ENCODE measurements around the gene STARD10.
A peak's percentile ranks its signal among the peaks of the same experiment; 100 is the strongest.

Gene STARD10

GRCh38 chr11:72778535-72779494, 15.0 kb downstream of the STARD10 start:
- no peak for DNase-seq

DNA sequence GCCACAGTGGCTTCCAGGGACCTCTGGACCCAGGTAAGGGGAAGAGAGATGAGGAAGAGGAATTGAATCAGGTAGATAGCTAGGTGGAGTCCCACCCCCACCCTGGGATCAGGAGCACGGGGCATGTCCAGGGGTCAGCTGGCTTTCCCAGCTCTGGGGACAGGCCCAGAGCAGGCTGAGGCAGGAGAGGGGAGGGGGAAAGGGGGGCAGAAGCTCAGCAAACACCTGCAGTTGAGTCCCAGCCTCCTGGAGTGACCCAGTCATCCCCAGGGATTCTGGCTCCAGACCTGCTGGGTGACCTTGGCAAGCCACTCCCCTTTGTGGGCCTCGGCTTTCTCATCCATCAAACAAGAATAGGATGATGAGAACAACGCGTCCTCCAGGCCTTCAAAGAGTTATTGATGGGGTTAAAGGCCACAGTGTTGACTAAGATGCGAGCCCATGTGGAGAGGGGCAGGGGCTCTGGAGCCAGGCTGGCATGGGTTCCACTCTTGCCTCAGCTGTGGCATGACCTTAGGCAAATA, 16.0 kb downstream of the STARD10 start:
- DNase-seq: no peak

GRCh38 chr11:72776844-72777754, 16.7 kb downstream of the STARD10 start:
- DNase-seq: no peak

GRCh38 chr11:72776117-72776843, 17.6 kb downstream of the STARD10 start:
- no peak for DNase-seq

DNA sequence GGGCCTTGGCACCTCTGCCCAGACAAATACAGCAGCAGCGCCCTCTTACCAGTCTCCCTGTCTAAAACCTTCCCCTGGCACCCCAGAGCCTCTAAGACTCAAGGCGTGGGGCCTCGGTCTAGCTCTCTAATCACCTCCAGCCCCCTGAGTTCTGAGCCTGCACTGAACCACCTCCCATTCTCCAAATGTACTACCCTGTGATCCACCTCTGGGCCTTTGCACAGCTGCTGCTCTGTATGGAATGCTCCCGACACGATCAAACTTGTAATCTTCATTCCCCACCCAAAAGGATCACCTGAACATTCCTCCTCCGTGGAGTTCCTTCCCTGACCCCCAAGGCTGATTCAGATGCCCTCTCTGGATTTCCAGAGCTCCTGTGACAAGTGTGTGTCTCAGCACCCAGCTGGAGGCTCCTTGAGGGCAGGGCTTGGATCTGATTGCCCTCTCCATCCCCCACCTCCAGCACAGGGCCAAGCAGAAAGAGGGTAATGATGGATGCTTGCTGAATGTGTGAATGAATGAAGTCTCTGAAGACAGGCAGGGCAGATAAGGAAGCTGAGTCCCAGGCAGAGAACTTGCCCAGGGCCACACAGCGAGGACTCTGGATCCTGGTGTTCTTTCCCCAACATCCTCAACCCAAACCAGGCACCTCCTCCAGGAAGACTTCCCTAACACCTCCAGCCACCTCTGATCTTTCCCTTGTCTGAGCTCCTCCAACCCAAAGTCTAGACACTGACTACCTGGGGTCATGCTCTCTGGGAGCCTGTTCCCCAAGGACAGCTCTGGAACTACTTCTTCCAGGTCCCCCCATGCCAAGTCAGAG, 18.3 kb downstream of the STARD10 start:
- DNase-seq: no peak

- no peak for DNase-seq
Observed at GRCh38 chr11:72774499-72774898, 19.3 kb downstream of the STARD10 start.

- DNase-seq: no peak
Observed at GRCh38 chr11:72773696-72774095, 20.2 kb downstream of the STARD10 start.

GRCh38 chr11:72773291-72773690, 20.6 kb downstream of the STARD10 start:
- no peak for DNase-seq

DNA sequence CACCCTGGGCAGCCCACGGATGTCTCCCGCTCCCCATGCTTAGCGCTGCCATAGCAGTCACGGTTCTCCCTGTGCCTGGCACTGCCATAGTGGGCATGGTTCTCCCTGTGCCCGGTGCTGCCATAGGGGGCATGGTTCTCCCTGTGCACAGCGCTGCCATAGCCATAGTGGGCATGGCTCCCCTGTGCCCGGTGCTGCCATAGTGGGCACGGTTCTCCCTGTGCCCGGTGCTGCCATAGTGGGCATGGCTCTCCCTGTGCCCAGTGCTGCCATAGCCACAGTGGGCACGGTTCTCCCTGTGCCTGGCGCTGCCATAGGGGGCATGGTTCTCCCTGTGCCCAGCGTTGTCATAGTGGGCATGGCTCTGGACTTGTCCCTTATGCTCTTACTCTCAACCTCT, 21.8 kb downstream of the STARD10 start:
- no peak for DNase-seq

GRCh38 chr11:72771507-72771906, 22.3 kb downstream of the STARD10 start:
- no peak for DNase-seq

- no peak for DNase-seq
Observed at GRCh38 chr11:72770799-72771198, 23.0 kb downstream of the STARD10 start.

GRCh38 chr11:72769680-72770079, 24.2 kb downstream of the STARD10 start:
- DNase-seq: no peak

GRCh38 chr11:72768581-72768980, 25.3 kb downstream of the STARD10 start:
- no peak for DNase-seq

DNA sequence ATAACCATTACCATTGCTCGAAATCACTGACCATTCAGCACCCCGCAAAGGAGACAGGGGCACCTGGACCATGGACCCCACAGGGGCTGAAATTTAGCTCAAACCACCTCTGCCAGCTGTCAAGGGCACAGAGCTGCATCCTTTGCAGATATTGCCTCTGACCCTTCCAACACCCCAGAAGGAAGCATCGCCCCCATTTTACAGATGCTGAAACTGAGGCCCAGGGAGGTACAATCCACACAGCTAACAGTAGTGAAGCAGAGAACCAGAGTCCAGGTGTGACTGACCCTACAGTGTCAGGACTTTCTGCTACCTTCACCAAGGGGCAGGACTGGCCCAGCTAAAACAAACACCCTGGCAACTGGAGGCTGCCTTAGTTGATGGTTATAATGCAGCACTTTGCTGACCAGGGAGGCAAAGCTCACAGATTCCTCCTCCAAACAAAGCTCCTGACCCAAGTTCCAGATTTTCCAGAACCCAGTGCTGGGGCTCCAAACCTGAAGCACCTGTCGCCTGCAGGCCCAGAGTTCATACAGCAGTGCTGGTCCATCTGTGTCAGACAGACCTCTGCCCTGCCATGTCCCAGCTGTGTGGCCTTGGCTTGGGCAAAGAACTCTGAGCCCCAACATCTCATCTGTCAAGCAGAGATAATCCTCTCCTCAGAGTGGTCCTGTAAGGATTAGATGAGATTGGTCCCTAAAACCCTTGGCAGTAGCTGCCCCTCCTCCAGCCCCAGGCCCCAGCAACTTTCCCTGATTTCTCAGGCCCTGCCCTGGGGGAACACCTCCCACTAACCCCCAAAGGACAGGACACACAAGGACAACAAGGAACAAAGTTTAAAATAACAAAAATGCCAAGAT, 26.4 kb downstream of the STARD10 start:
- peak; percentile 43 for DNase-seq

GRCh38 chr11:72766152-72766902, 27.5 kb downstream of the STARD10 start:
- no peak for DNase-seq

GRCh38 chr11:72764503-72764902, 29.3 kb downstream of the STARD10 start:
- DNase-seq: peak; percentile 60

GRCh38 chr11:72763823-72764222, 30.0 kb downstream of the STARD10 start:
- no peak for DNase-seq

DNA sequence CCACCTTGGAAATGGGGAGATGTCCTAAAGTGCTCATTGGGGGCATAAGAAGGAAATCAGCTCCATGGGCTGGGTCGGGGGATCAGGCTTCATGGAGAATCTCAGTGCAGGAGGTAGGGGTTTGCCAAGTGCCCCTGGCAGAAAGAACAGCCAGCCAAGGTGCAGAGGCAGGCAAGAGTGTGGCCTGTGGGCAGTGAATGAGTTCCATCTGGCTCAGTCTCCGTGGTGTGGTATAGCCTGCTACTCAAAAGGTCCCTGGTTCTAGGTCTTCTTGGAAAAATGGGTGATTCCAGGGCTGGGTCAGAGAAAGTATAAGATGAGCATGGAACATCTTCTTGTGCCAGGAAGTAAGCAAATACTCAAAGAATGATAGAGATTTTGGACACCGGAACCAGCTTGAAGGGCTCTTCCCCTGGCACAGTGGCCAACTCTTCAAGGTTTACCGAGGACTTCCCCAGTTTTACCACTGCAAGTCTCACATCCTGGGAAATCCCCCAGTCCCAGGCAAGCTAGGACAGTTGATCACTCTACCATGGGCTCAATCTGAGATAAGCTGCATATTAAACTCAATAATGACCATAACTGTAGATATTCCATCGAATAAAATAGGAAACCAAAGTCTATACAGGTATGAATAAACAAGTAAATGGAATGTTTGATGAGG, 31.1 kb downstream of the STARD10 start:
- DNase-seq: no peak
